Endodermal cell (in vitro differentiated cells): Measurements from ENCODE around the gene DXO. TPM values are rescaled to one million over a fixed set of nuclear protein-coding genes. Genes with fewer than 3 reads are reported as not detected.

Experiments
- DNase-seq: peaks from one replicate; pipeline ENCODE4 v3.0.0-alpha.2; 2017
- H3K27ac ChIP-seq: 2 replicates; pipeline ENCODE4 v1.5.1; 2013; ENCODE audit warnings: mild to moderate bottlenecking, low read depth, low read length, moderate library complexity
- H3K27me3 ChIP-seq: 2 replicates; pipeline ENCODE4 v1.6.1; 2013; ENCODE audit warnings: mild to moderate bottlenecking, low read length, moderate library complexity; ENCODE audit not compliant: insufficient read depth, control insufficient read depth, poor library complexity, severe bottlenecking
- H3K36me3 ChIP-seq: 2 replicates; pipeline ENCODE4 v1.7.0; 2013; ENCODE audit warnings: mild to moderate bottlenecking, low read length, moderate library complexity; ENCODE audit not compliant: control insufficient read depth, insufficient read depth
- H3K4me1 ChIP-seq: one replicate; pipeline ENCODE4 v1.7.0; 2013; ENCODE audit warnings: low read length; ENCODE audit not compliant: control insufficient read depth, insufficient read depth
- H3K4me3 ChIP-seq: 2 replicates; pipeline ENCODE4 v1.5.1; 2013; ENCODE audit warnings: mild to moderate bottlenecking, low read length, moderate library complexity
- H3K9ac ChIP-seq: 2 replicates; pipeline ENCODE4 v1.6.1; 2013; ENCODE audit warnings: mild to moderate bottlenecking, low read length, moderate library complexity; ENCODE audit not compliant: poor library complexity, severe bottlenecking; ENCODE audit errors: extremely low read depth
- H3K9me3 ChIP-seq: 2 replicates; pipeline ENCODE4 v1.6.1; 2013; ENCODE audit warnings: mild to moderate bottlenecking, low read length, moderate library complexity; ENCODE audit not compliant: control insufficient read depth
- H3K27ac Mint-ChIP-seq: 2 replicates; pipeline ENCODE4 v1.8.0; 2020; ENCODE audit warnings: mixed read lengths
- H3K27me3 Mint-ChIP-seq: 2 replicates; pipeline ENCODE4 v1.8.0; 2021; ENCODE audit warnings: mild to moderate bottlenecking, mixed read lengths; ENCODE audit not compliant: insufficient read depth
- H3K36me3 Mint-ChIP-seq: 2 replicates; pipeline ENCODE4 v1.8.0; 2020; ENCODE audit warnings: low read depth, mixed read lengths
- H3K4me1 Mint-ChIP-seq: 2 replicates; pipeline ENCODE4 v1.8.0; 2020; ENCODE audit warnings: mixed read lengths
- H3K4me3 Mint-ChIP-seq: 2 replicates; pipeline ENCODE4 v1.8.0; 2020; ENCODE audit warnings: mild to moderate bottlenecking, moderate library complexity, mixed read lengths
- H3K9me3 Mint-ChIP-seq: 2 replicates; pipeline ENCODE4 v1.8.0; 2020; ENCODE audit warnings: mild to moderate bottlenecking, mixed read lengths
- WGBS, 2 experiments: methylation state at CpG; one replicate each; pipeline versions ENCODE4 v1.1.5 to v1.1.7; 2013; ENCODE audit warnings: missing lambda C conversion rate in 2 of 2, mixed read lengths in 1 of 2; ENCODE audit not compliant: insufficient coverage in 1 of 2, insufficient read length in 1 of 2; 5-methylcytosine and 5-hydroxymethylcytosine counted together
- total RNA-seq, 2 donors: library from RNA; stranded (reverse); fragmentation: NEBNext Ultra II Directional in 1 of 2; extraction: Animal tissue kit (Norgen Biotek cat#: 25700) in 1 of 2; gene quantifications; 2 replicates in 1 of 2; 3 replicates in 1 of 2; pipeline ENCODE4 v1.2.1, GENCODE V29; 2021
- TF ChIP-seq, protein P1 (sequence below): fragments of 200-600 bp; sonication (generic); conservative IDR thresholded peaks from 2 replicates; pipeline ENCODE4 v1.5.0; 2021; ENCODE audit warnings: antibody characterized with exemption, mild to moderate bottlenecking

The DXO gene
- total RNA-seq, 2 donors from 2014 or later: 19.2 to 22.3 TPM

DNA sequence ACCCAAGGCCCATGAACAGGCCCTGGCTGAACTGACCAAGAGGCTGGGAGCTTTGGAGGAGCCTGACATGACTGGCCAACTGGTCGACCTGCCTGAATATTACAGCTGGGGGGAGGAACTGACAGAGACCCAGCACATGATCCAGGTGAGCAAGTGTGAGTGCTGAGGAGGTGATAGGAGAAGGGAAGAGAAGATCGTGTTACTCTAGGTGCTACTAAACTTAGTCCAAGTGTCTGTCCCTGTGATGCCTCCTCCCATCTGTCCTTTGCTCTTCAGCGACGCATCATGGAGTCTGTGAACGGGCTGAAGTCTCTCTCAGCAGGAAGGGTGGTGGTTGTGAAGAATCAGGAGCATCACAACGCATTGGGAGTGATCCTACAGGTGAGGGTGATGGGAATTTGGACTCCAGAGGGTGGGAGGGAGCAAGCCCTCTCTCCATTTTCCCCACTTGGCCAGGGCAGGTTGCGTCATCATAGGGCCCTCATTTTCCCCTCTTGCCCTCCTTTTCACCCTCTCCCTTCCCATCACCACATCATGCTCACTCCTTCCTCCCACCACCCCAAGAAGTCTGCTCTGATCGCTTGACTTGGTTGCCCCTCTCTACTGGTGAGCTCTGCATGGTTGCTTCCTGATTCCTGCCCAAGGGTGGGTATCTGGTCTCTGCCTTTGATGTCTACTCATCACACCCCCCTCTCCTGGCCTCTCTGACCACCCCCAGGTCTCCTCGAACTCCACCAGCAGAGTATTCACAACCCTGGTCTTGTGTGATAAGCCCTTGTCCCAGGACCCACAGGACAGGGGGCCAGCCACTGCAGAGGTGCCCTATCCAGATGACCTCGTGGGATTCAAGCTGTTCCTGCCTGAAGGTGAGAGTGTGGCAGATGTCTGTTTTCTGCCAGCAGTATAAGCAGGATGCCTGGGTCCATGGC, 4.7 kb downstream of the DXO start:
- Histone ChIP-seq H3K9ac (no peak overlapping the region), H3K4me3 (no peak overlapping the region), H3K27ac (no peak overlapping the region), H3K9me3 (no peaks in the 10 kb centered on the region), H3K4me1 (peaks cover 8% of the 10 kb centered on the region), H3K36me3 (peaks cover 53% of the 10 kb centered on the region), H3K27me3 (no peaks in the 10 kb centered on the region)
- no peak for DNase-seq
- 93 to 100% methylated on average over 5 to 10 of the region's 10 CpGs for WGBS, 2 experiments
- no peak overlapping the region for H3K4me3 Mint-ChIP-seq
- TF ChIP-seq, protein P1, sequence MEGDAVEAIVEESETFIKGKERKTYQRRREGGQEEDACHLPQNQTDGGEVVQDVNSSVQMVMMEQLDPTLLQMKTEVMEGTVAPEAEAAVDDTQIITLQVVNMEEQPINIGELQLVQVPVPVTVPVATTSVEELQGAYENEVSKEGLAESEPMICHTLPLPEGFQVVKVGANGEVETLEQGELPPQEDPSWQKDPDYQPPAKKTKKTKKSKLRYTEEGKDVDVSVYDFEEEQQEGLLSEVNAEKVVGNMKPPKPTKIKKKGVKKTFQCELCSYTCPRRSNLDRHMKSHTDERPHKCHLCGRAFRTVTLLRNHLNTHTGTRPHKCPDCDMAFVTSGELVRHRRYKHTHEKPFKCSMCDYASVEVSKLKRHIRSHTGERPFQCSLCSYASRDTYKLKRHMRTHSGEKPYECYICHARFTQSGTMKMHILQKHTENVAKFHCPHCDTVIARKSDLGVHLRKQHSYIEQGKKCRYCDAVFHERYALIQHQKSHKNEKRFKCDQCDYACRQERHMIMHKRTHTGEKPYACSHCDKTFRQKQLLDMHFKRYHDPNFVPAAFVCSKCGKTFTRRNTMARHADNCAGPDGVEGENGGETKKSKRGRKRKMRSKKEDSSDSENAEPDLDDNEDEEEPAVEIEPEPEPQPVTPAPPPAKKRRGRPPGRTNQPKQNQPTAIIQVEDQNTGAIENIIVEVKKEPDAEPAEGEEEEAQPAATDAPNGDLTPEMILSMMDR: no peak
- H3K27me3 Mint-ChIP-seq: no peaks in the 10 kb centered on the region
- H3K4me1 Mint-ChIP-seq: peaks cover 2% of the 10 kb centered on the region
- H3K27ac Mint-ChIP-seq: no peak overlapping the region
- H3K9me3 Mint-ChIP-seq: no peaks in the 10 kb centered on the region
- H3K36me3 Mint-ChIP-seq: peaks cover 67% of the 10 kb centered on the region

DNA sequence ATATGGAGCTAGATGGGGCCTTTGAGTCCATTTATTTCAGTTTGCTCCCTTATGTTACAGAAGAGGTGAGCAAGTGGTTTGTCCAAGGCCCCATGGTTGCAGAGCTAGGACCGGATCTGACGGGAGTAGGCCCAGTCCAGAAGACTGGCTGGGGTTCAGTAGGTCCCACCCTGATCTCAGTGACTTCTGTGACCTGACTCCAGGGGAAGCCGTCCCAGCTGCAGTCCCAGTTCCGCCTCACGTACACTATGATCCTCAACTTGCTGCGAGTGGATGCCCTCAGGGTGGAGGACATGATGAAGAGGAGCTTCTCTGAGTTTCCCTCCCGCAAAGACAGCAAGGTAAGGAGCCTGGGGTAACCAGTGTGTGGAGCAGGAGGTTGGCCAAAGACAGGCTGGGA, 5.4 kb downstream of the DXO start:
- H3K36me3 Mint-ChIP-seq: peaks cover 75% of the 10 kb centered on the region
- no peaks in the 10 kb centered on the region for H3K27me3 Mint-ChIP-seq
- H3K27ac Mint-ChIP-seq: no peak overlapping the region
- H3K4me1 Mint-ChIP-seq: no peaks in the 10 kb centered on the region
- H3K27me3 ChIP-seq: no peaks in the 10 kb centered on the region
- H3K4me3 ChIP-seq: no peak overlapping the region
- no peak overlapping the region for H3K9ac ChIP-seq
- 96 to 97% methylated on average over 5 to 7 of the region's 7 CpGs for WGBS, 2 experiments
- no peak overlapping the region for H3K27ac ChIP-seq
- H3K9me3 ChIP-seq: no peaks in the 10 kb centered on the region
- H3K4me1 ChIP-seq: peaks cover 8% of the 10 kb centered on the region
- H3K9me3 Mint-ChIP-seq: no peaks in the 10 kb centered on the region
- no peak overlapping the region for H3K4me3 Mint-ChIP-seq
- DNase-seq: no peak
- H3K36me3 ChIP-seq: peaks cover 61% of the 10 kb centered on the region
- TF ChIP-seq, protein P1: no peak

DNA sequence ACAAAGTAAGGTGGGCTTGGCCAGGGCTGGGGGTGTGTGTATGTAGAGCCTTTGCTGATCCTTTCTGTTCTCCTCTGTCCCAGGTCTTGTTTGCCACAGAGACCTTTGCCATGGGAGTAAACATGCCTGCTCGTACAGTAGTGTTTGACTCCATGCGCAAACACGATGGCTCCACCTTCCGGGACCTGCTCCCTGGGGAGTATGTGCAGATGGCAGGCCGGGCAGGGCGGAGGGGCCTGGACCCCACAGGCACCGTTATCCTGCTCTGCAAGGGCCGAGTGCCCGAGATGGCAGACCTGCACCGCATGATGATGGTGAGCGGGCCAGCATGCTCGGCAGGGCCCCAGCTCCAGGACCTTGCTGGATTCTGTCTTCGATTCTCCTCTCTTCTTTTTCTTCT, 6.2 kb downstream of the DXO start:
- H3K9me3 Mint-ChIP-seq: no peaks in the 10 kb centered on the region
- no peak overlapping the region for H3K4me3 ChIP-seq
- H3K27me3 ChIP-seq: no peaks in the 10 kb centered on the region
- H3K4me1 ChIP-seq: peaks cover 1% of the 10 kb centered on the region
- WGBS, 2 experiments: 92 to 100% methylated on average over 4 to 13 of the region's 13 CpGs
- no peak overlapping the region for H3K27ac ChIP-seq
- H3K9me3 ChIP-seq: no peaks in the 10 kb centered on the region
- H3K9ac ChIP-seq: no peak overlapping the region
- H3K36me3 Mint-ChIP-seq: peaks cover 83% of the 10 kb centered on the region
- H3K4me1 Mint-ChIP-seq: no peaks in the 10 kb centered on the region
- no peak overlapping the region for H3K27ac Mint-ChIP-seq
- H3K36me3 ChIP-seq: peaks cover 69% of the 10 kb centered on the region
- H3K27me3 Mint-ChIP-seq: no peaks in the 10 kb centered on the region
- H3K4me3 Mint-ChIP-seq: no peak overlapping the region
- TF ChIP-seq, protein P1: no peak
- DNase-seq: no peak
